ENCODE results near the gene NDFIP1. TPM values are rescaled to one million over a fixed set of nuclear protein-coding genes. Genes with fewer than 3 reads are reported as not detected.
A peak's percentile ranks its signal among the peaks of the same experiment; 100 is the strongest.

NDFIP1 gene
- total RNA-seq, 1 donor from 2014 or later: 80.0 TPM

DNA sequence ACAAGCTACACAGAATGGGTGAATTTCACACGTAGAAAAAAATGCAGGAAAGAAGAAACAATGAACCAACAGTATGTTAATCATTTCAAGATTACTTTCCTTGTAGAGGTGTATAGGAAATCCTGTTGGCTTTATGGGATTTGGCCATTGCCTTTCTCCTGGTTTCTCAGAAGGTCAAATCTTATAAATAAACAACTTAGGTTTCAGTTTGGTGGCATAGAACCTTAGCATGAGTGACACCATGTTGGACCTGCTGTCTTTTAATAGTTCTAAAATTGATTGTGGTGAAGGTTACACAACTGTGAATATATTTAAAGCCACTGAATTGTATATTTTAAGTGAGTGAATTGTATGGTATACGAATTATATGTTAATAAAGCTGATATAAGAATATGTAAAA, 16.7 kb upstream of the NDFIP1 start:
- DNase-seq (ENCODE audit: low spot score): no peak

DNA sequence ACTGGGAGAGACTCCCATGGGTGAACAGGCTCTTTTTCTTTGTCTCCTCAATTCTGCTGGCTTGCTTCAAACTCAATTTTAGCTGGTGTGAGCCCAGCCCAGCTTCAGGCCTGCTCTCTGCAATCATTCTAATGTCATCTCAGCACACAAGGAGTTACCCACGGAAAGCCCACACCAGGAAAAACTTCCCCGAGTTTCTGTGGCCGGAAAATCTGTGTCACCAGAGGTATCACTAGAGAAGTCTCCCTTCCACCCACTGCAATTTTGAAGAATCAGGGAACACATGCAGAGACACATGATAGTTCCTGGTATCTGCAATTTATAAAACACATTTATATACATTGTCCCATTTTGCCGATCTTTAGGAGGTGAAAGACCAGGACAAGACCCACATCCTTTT, 13.5 kb upstream of the NDFIP1 start:
- no peak for DNase-seq (ENCODE audit: low spot score)

DNA sequence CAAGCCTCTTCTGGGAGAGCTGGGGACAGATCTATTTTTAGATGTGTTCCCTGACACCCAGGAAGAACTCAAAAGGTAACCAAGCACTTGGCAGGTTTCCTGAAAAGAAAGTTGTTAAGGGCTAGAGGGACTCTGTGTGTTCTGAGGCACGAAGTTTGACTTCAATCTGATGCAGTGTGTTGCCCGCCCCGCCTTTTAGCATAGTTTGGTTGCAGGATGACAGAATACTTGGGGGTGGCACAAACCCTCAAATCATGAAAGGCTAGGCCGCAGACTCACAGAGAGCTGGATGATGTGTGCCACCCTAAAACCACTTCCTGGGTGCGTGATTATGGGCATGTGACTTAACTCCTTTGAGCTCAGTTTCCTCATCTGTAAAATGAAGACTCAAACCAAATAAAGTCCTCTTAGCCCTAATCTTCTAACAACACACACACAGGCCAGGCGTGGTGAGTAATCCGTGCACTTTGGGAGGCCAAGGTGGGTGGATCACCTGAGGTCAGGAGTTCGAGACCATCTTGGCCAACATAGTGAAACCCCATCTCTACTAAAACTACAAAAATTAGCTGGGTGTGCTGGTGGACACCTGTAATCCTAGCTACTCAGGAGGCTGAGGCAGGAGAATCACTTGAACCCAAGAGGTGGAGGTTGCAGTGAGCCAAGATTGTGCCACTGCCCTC, 12.8 kb upstream of the NDFIP1 start:
- DNase-seq (ENCODE audit: low spot score): peak; percentile 20

DNA sequence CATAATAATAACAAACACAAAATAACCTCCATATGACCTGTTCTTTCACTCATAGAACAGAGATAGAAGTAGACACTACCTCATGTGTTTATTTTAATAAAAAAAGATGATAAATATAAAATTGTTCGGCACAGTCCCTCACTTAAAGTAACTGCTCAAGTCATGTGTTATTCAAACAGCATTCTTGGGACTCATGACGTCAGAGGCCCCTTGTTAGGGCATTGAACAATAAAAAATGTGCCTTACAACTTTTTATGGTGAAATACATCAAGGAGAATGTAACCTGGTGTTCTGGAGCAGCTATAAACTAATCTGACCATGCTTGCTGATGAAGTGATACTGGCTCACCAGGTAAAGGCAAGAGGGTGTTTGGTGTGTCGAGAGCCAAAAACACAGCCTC, 12.2 kb upstream of the NDFIP1 start:
- DNase-seq (ENCODE audit: low spot score): no peak

DNA sequence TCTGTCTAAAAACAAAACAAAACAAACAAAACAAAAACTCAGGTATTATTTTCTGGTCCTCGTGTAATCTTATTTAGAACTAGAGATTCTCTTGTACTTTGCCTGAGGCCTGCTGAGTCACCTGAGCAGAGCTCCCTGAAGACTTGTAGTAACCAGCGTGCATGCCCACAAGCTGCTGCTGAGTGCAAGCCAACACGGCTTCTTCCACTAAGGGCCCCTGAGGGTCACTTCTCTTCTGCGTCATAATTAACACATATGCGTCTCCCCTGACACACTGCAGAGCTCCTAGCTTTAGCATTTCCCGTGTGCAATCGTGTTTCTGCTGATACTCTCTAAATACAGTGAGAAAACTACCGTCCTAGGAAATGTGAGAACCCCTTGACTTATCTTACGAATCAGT, 10.9 kb upstream of the NDFIP1 start:
- no peak for DNase-seq (ENCODE audit: low spot score)

DNA sequence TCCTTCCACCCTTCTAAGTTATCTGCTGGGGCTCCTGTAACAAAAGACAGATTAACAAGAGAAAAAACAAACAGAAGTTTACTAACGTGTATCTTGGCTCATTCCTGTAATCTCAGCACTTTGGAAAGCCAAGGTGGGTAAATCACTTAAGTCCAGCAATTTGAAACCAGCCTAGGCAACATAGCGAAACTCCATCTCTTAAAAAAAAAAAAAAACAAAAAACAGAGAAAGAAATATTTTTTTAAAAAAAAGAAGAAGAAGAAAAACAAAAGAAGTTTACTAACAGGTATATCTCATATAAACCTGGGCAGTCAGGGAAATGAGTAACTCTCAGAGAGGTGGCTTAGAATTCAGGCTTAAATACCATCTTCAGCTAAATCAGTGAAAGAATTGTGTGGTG, 10.3 kb upstream of the NDFIP1 start:
- no peak for DNase-seq (ENCODE audit: low spot score)

DNA sequence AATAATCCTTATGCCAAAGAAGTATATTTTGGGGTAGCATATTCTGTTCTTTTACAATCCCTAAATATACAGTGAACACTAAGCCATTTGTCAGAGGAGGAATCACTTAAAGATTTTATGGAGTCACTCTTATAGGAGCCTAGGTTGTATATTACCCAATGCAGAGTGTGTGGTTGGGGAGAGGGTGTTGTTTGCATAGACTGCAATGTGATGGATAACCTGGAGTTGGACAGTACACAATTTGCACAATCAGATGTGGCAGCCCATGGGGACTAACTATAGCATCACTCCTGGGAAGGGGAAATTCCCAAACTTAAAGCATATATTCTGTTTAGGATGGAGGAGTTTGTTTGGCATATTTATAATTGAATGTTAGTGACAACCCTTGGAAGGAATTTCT, 9.6 kb upstream of the NDFIP1 start:
- no peak for DNase-seq (ENCODE audit: low spot score)

DNA sequence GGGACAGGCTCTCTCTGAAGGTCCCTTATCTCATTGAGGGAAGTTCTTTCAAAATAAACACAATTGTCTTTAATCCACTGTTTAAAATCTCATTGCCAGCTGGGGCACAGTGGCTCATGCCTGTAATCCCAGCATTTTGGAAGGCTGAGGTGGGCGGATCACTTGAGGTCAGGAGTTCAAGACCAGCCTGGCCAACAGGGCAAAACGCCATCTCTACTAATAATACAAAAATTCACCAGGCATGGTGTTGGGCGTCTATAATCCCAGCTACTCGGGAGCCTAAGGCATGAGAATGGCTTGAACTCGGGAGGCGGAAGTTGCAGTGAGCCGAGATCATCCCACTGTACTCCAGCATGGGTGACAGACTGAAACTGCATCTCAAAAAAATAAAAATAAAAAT, 8.3 kb upstream of the NDFIP1 start:
- no peak for DNase-seq (ENCODE audit: low spot score)

DNA sequence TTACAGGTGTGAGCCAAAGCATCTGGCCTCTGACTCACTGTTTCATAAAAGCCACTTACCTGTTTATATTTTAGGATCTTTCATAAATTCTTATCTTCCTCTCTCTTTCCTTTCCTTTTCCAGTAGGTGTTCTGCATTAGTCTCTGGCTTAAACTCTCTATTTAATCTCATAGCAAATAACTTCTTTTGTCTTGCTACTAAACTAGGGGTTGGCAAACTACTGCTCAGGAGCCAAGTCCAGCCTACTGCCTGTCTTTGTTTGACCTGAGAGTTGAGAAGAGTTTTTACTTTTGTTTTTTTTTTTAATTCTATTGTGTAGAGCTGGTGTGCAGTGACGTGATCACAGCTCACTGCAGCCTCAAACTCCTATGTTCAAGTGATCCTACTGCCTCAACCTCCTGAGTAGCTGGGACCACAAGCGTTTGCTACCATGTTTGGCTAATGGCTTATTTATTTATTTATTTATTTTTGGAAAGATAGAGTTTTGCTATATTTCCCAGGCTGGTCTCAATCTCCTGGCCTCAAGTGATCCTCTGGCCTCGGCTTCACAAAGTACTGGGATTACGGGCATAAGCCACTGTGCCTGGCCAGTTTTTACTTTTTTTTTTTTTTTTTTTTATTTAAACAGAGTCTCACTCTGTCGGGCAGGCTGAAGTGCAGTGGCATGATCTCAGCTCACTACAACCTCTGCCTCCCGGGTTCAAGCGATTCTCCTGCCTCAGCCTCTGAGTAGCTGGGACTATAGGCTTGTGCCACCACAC, 5.4 kb upstream of the NDFIP1 start:
- DNase-seq (ENCODE audit: low spot score): no peak

DNA sequence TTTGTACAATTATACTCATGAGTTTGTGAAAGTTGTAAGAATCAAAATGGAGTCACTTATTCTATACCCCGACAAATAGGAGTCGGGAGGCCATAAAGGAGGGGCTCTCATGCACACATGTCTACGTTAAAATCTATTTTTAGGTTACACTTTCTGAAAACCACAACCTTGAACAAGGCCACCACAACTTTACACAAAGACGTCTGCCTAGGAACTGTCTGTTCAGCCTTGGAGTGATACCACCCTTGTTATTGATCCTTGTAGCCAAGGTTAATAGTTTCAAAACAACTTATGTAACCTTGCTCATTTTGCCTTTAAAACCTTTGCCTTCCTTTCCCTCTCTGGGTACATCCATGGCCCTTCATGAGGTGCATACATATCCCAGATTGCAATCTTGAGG, 4.1 kb upstream of the NDFIP1 start:
- DNase-seq (ENCODE audit: low spot score): no peak

DNA sequence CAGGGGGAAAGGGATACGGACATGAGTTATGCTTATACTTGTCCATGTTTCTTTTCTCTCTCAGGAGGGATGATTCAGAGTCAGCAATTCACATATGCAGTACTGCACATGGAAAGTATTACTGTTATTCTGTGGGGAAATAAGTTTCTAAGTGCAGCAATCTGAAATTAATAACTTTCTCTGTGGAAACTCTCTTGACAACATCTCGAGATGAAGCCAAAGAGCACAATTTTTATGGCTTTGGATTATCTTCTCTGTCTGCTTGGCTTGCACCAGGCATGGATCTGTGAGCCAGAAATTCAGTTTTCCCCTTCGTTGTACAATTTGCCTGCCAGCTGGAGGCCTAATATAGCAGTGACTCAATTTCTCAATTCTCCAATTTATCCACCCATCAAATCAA, 2.5 kb upstream of the NDFIP1 start:
- no peak for DNase-seq (ENCODE audit: low spot score)

DNA sequence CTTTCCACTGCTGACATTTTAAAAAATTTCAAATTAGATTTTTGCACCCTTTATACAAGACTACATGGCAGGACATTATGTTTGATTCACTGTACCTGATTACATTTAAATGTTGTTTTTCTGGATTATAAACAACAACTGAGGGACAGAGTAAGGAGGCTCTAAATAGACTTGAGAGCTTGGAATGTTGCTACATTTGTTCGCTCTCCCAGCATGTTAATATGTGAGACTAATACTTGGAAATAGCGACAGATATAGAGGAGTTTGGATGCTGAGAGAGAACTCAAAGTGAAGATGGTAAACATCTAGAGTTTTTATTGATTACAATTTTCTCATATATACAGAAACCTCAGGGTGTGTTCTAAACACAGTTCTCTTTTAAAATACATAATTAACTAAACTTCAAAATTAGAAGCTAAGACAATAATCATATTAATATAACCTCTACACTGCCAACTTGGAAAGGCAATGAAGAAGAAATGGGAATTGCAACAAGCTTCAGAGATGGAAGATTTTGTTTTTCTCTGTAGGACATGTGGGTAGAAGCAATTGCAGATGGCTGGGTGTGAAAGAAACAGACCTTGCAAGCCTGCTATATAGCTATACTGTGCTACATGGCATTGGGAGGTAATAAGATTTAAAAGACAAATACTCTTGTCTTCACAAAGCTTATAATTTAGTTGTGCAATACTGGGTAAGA, 1.4 kb upstream of the NDFIP1 start:
- no peak for DNase-seq (ENCODE audit: low spot score)

DNA sequence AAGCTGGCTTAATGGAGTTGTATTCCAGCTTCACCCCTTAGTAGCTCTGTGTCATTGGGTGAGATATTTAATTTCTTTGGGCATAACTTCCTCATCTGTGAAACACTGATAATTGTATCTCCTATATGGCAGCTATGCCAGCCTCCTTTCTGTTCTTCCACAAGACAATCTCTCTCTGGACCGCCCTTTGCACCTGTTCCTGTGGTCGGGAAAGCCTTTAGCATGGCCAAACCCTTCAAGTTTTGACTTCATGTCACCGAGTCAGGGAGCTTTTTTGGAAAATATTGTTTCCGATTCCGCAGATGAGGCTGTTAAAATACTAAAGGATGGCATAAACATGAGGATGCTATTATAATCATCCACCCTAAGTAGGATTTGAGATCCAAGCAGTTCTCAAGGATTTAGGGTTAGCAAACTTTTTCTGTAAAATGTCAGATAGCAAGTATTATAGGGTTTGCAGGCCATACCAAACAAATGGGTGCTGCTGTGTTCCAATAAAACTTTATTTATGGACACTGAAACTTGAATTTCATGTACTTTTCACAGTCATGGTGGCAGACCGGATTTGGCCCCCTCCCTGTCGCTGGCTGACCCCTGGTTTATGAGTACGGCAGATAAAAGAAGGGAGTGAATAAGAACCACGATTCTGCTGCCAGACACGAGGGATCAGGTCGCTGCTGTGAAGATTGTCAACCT, 695 bp upstream of the NDFIP1 start:
- no peak for DNase-seq (ENCODE audit: low spot score)

DNA sequence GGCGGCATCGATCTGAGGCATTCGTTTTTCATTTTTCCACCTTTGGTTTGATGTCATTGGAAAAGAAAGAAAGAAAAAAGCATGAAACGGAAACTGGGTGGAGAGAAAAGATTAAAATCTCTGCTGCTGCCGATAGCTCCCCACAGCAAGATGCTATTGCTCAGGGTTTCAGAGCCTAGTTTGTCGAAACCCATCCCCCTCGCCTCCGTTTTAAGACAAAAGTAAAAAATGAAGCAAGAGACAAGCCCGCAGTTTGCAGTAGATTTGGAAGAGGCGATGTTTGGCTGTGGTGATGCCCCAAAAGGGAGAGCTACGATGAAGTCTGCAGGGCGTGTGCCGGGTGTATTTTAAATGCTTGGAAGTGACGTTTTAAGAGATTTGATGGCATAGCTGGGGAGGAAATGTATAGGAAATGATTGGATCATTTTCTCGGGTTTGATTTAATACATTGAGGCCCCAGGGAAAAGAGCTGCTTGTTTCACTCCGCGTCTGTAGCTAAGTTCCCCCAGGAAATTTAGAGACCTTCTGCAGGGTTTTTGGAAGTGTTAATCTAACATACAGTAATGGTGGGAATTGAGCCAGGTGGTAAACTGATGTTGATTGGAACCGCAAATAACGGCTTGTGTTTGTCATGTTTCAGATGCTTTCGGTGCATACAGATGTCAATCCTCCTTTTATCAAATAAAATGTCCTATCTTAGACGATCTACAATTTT, 909 bp downstream of the NDFIP1 start:
- DNase-seq (ENCODE audit: low spot score): no peak

DNA sequence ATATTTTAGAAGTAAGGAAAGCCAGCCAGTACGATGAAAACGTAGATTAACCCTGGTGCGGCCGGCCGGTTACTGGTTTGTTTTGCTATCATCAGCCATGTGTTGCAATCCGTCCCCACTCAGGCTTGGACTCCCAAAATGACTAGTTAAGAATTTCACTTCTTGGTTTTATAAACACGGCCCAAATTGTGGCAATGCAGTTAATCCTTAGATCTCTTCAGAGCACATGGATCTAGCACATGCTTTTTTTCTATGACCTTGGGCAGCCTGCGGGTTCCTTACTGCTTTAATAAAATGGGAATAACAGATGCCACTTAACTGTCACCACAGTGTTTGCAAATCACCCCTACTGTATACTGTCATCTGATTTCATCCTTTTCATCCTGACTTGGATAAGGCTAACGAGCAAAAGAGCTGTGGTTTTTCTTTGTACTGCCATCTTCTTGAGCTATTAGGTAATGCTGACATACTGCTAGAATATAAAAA, 1.5 kb downstream of the NDFIP1 start:
- DNase-seq (ENCODE audit: low spot score): no peak

DNA sequence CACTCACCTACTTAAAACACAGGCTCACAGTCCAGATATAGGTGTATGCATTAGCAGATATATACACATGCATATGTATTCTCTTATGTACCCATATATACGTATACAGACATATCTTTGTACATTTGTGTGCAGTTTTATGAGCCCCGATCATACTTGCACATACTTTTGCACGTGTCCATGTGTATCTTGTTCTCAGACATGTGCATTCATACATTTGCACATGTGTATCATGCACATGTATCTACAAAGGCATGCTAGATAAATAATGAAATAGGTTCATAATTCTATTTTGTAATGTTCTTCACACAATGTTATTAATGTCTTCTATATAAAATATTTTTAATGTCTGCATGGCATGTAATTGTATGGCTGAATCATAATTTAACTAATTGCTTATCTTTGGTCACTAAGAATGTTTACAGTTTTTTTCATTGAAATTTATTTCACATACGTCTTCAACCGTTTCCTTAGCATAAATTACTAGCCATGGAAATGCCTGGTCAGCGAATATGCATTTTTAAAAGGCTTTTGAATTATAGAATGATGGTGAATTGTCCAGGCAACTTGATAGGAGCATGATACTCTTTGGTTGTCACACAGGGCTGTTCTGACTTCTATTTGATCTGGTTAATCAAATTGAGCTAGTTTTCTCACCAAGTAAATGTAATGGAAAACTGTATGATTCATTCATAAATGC, 2.6 kb downstream of the NDFIP1 start:
- no peak for DNase-seq (ENCODE audit: low spot score)

DNA sequence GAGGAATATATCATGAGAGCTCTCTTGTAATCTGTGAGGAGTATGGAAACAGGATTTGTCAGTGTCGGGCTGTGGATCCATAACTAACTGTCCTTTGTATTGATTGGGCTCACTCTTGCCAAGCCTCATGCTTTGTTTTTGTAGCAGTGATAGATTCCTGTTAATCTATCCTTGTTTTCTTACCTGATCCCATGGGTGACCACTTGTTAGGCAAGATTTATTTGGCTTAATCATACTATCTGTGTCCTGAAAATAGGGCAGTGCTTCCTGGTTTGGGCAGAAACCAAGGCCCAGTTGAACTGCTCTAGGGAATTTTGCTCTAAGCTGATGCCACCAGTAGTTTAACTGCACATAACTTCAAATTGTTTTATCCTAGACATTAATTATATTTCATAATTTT, 6.1 kb downstream of the NDFIP1 start:
- DNase-seq (ENCODE audit: low spot score): peak; percentile 46

DNA sequence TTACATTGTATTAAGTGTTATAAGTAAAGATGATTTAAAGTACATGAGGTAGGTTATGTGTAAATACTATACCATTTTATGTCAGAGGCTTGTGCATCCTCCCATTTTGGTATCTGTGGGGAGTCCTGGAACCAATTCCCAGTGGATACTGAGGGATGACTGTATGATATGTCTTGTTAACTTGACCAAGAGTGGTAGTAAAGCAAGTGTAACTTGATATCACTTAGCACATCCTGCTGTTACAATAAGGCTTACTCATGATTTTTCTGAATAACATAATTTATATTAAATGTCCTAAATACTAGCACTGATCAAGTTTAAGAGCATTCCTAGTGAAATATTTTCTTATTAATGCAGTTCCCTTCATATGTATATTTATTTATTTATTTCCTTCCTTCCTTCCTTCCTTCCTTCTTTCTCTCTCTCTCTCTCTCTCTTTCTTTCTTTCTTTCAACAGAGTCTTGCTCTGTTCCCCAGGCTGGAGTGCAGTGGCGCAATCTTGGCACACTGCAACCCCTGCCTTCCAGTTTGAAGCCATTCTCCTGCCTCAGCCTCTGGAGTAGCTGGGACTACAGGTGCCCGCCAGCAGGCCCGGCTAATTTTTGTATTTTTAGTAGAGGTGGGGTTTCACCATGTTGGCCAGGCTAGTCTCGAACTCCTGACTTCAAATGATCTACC, 7.5 kb downstream of the NDFIP1 start:
- no peak for DNase-seq (ENCODE audit: low spot score)

DNA sequence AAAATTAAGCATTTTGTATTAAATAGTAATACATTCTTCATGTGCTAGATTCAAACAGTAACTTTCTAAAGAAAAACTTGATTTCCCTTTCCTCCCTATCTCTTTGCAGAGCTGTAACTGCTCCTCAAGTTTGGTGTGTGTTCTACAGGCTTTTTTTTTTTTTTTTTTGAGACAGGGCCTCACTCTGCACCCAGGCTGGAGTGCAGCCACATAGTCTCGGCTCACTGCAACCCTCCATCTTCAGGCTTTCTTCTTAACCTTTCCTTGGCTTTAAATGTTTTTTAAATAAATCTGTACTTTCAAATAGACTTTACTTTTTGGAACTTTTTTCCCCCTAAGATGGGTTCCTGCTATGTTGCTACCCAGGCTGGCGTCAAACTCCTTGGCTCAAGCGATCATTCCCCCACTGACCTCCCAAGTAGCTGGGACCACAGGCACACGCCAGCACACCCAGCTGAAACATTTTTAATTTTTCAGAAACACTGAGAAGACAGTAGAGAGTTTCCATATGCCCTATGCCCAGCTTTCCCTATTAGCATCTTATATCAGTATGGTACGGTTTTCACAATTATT, 9.1 kb downstream of the NDFIP1 start:
- no peak for DNase-seq (ENCODE audit: low spot score)

DNA sequence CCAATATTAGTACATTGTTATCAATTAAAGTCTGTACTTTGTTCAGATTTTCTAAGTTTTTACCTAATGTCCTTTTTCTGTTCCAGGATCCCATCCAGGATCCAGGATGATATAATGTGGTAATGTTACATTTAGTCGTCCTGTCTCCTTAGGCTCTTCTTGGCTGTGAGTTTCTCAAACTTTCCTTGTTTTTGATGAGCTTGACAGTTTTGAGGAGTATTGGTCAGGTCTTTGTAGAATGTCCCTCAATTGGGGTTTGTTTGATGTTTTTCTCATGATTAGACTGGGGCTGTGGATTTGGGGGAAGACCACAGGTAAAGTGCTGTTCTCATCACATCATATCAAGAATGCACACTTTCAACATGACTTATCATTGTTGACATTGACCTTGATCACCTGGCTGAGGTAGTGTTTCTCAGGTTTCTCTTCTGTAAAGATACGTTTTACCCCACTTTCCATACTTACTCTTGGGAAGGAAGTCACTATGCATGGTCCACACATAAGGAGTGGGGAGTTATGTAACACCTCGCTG, 9.6 kb downstream of the NDFIP1 start:
- no peak for DNase-seq (ENCODE audit: low spot score)
